Epidermal melanocyte (primary cell): Measurements from ENCODE around the gene ZC3H18.

ENCODE experiments used
- DNase-seq: peaks from one replicate; pipeline ENCODE4 v3.0.0; 2011; ENCODE audit warnings: low spot score; ENCODE audit not compliant: insufficient read length

ZC3H18 gene

DNA sequence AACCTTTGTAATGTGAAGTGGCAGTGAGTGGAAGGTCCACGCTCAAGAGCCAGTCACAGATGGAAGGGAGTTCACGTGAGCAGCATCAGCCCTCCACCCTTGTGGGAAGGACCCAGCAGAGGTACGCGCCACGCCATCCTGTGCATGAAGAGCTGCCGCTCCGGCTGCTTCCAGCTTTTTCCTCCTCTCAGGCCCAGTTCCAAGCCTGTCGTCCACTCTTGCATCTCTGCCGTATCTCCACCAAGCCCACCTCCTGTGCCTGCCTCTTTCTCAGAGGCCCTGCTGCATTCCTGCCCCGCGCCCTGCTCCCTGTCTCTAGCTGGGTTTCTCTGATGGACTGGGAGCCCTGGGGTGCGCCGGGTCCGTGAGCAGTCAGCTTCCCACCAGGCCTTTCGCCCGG lies 10.2 kb downstream of the ZC3H18 start:
- DNase-seq: no peak

DNA sequence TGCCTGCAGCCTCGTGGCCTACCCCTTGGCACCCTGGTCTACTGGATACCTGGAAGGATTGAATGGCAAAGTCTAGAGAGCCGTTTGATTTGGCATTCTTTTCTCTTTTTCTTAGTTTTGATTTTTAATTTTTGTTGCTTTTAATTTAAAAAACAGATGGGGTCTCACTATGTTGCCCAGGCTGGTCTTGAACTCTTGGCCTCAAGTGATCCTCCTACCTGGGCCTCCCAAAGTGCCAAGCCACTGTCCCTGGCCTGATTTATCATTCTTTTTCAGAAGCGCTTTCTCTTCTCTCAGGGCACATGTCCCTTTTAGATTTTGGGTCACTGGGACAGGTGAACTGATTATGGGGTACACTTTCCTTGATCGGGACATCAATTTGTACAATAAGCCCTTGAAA lies 10.8 kb downstream of the ZC3H18 start:
- DNase-seq: no peak

DNA sequence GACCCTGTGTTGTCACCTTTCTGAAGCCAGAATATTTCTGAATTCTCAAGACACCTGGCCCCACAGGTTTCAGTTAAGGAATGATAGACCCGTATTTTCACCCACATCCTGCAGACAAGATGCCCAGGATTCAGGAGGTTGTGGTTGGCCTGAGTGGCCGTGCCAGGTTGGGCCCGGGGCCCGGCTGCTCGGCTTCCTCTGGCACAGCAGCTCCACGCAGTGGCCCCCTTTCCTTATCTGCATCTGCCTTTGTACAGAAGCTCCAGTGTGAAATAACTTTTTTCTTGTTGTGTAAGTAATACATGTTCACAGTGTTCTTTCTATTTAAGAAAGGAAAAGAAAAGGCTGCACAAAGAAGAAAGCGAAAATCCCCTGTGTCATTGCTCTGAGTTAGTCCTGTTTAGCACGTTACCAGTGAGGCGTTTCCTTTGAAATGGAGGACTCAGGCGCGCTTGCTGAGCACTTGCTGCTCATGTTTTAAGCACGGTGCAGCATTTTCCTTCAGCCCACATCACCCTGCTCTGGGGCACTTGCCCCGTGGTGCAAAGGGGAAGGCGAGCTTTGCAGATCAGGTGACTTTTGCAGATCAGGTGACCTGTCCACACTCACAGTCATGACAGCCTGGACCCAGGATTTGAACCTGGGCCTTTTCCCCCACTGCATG lies 12.8 kb downstream of the ZC3H18 start:
- DNase-seq: no peak

DNA sequence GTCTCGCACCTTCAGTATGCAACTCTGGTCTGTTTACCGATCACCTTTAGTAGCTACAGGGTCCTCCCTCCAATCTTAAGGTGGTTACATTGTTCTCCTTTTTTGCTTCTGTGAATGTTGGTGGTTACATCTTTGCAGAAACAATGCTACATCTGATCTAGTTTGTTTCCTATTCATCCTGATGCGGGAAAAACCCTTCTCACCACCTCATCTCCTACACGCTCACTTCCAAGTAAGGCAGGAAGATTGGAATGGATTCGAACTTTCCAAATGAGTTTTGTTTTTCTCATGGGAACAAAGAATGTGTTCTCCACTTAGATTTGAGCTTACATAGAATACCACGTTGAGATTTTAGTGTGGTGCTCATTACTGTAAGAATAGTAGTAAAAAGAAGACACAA lies 14.5 kb downstream of the ZC3H18 start:
- DNase-seq: no peak

DNA sequence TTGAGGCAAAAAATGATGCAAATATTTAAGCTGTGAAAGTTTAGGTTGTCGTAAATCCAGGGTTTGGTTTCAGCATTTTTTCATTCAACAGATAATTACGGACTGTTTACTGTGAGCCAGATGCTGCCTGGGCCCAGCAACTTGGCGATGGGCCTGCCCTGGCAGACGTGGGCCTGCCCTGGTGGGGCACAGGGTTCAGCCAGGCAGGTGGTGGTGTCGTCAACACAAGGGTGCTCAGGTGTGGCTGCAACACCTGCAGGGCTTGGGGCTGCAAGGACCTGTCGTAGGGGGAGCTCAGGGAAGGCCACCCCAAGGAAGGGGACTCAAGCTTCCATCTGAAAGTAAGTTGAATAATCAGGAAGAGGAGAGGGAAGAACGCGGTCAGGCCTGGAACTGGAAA lies 15.1 kb downstream of the ZC3H18 start:
- DNase-seq: no peak

DNA sequence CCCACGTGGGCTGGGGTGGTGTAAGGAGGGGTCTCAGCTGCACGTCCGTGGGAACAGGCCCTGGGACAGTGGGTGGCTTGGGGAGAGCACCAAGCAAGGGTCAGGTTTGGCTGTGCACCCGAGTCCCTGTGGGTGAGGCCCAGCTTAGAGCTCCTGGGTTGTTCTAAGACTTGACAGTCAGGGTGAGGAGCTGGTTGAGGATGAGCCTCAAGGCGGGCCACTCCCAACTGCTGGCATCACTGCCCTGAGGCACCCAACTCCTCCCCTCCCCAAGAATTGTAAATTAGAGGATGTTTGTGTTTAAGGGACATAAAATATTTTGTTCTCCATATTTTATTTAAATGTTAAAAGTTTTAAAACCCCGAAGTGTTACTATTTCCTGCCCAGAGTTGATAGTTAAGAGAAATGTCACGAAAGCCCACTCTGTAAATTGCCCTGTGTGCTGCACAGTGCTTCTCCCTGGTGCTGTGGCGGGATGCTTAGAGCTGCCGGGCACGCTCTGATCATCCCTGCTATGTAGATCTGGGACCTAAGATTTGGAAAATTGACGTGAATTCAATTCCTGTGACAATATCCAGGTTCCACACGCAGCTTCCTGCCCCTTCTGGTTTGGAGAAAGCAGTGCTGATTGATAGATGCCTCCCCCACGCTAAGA lies 15.9 kb downstream of the ZC3H18 start:
- DNase-seq: no peak

DNA sequence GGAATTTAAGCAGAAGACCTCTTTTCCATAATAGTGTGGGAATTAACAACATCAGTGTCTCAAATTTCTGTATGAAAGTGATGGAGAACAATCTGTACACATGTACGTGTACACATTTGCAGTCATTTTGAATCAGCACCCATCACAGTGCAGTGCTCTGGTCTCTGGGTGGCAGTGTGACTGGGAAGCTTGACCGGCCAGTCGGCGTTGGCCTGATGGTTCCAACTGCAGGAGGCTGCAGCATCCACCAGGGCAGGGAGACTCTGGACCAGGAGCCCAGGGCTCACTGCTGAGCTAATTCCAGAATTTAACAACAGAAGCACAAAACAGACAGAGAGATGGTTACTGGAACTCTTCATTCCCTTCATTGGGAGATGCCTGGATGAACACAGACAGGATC lies 17.9 kb downstream of the ZC3H18 start:
- DNase-seq: no peak

DNA sequence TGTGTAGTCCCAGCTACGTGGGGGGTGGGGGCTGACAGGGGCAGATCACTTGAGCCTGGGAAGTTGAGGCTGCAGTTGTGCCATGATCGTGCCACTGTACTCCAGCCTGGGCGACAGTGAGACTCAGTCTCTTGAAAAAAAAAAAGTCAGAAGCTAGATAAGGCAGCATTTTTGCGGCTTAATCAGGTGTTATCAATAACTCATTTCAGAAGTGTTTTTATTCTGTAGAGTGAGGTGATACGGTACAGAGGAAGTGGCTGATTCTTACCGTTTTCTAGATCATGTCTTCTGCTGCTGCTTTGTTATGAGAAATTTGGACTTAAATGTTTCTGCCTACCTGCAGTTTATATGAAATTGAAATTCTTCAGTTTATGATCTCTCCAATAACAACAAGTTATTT lies 18.6 kb downstream of the ZC3H18 start:
- no peak for DNase-seq

DNA sequence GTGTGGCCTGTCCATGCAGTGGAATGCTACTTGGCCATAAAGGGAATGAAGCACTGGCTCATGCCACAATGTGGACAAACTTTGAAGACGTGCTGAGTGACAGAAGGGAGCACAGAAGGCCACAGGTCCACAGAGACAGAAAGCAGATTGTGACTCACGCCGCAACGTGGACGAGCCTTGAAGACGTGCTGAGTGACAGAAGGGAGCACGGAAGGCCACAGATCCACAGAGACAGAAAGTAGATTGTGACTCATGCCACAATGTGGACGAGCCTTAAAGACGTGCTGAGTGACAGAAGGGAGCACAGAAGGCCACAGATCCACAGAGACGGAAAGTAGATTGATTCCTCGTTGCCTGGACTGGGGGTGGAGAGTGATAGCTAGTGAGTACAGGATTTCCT lies 19.2 kb downstream of the ZC3H18 start:
- no peak for DNase-seq

DNA sequence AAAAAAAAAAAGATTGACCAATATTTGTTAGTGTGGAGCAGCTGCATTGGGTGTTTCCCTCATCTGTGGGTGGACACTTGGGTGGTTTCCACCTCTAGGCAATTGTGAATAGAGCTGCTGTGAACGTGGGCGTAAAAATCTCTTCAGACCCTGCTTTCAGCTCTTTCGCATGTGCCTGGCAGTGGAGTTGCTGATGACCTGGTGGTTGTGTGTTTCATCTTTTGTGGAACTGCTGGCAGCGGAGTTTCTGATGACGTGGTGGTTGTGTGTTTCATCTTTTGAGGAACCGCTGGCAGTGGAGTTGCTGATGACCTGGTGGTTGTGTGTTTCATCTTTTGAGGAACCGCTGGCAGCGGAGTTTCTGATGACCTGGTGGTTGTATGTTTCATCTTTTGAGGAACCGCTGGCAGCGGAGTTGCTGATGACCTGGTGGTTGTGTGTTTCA lies 21.4 kb downstream of the ZC3H18 start:
- DNase-seq: no peak

DNA sequence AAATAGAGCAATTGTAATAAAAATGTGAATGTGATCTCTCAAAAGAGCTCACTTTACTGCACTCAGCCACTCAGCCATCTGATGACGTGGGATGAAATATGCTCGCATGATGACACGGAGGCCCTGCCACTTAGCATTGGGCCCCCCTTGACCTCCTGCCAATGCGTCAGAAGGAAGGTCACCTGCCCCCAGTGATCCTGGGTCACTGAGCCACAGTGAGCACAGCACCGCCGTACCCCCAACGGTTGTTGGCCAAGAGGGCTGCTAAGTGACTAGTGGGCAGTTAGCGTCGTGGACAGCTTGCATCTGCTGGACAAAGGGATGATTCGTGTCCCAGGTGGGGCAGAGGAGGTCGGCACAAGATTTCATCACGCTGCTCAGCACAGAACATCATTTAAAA lies 22.9 kb downstream of the ZC3H18 start:
- DNase-seq: no peak

DNA sequence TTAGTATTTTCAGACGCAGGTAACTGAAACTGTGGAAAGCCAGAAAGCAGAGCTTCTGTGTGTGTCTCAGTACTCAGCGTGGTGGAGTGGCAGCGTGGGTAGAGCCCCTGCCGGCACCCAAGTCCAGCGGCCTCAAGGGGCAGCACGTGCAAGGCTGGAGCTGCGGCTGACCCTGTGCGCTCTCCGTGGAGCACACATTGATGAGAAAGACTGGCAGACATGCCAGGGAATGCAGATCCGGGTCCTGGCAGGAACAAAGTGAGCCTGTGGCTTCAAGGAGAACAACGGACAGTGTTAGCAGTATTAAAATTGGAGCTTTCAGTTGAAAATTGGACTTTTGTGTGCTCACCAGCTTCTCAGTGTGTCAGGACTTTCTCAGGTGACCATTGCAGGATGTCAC lies 23.3 kb downstream of the ZC3H18 start:
- DNase-seq: no peak

DNA sequence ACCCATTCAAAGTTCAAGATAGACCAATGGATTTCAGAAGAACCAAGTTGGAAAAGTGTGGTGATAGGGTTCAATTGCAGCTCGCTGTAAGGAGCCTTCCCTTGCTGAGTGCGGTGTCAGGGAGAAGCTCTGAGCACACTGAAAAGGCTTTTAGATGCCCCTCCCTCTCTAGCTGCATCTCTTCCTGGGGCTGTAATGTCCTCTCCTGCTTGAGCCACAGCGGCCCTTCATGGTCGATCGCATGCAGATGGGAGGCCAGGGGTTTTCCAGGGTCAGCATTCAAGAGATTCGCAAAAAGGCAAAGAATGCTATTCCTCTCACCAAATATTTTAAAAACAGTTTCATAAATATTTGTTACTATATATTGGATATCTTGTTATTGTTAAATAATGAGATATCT lies 23.7 kb downstream of the ZC3H18 start:
- no peak for DNase-seq

DNA sequence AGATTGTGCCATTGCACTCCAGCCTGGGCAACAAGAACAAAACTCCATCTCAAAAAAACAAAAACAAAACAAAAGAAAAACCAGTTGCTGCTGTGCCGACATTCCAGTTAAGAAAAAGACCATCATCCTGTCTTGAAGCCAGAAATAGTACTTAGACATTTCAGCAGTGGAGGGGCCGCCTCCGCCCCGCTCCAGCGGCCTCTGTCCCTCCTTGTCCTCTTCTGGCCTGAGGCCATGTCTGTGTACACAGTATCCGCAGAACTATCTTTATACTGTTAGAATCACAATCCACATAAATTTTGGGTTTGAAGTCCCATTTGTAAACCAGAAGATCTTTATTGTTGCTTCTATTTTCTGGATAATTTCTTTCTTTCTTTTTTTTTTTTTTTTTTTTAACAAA lies 24.9 kb downstream of the ZC3H18 start:
- DNase-seq: no peak

DNA sequence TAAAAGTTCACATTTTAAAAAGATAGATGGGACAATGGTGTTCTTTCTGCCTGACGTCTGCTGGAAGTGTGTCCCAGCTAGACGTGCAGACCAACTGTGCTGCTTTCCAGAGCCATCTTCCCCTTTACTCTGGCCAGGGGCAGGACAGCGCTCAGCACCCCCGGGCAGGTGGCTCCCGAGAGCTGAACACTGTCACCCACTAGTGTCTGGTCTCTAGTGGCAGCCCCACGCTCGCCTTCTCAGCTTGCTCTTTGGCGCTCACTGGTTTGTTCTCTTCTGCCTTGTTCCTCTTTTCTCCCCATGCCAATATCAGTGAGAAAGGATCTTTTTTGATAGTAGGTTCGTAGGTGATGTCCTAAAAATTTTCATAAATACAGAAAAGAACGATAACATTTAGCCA lies 25.7 kb downstream of the ZC3H18 start:
- DNase-seq: no peak

DNA sequence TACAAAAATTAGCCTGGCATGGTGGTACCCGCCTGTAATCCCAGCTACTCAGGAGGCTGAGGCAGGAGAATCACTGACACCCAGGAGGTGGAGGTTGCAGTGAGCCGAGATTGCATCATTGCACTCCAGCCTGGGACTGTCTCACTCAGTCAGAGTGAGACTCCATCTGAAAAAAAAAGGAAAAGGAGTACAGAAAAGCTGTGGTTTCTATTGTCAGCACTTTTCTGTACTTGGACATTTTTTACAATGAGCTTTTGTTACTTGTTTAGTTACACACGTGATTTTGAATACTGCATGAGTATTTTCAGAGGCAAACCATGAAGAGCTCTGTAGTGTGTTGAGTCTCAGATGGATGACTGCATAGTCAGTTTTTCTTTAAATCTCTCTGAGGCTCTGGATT lies 26.3 kb downstream of the ZC3H18 start:
- DNase-seq: no peak

DNA sequence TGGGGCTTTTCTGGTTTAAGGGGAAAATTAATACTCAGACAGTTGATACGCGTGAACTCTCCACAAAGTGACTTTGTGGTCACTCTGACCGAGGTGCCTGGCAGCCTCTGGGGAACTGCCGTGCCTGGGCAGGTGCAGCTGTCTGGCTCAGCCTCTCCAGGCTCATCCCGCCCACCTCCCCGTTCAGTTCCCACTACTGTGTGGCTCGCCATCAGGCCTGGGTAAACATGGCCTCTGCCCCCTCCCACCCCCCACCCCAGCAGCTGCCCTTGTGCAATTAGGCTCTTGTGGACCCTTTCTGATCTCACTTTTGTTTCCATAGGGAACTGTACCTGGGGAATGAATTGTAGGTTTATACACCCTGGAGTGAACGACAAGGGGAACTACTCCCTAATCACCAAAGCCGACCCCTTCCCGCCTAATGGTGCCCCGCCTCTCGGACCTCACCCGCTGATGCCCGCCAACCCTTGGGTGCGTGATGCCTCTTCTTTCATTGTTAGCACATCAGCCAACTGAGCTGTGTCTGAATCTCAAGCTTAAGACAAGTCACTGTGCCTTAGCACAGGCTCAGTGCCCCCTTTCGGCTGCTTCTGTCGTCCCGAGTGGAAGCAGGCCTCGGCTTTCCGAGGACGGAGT lies 27.8 kb downstream of the ZC3H18 start:
- DNase-seq: no peak

DNA sequence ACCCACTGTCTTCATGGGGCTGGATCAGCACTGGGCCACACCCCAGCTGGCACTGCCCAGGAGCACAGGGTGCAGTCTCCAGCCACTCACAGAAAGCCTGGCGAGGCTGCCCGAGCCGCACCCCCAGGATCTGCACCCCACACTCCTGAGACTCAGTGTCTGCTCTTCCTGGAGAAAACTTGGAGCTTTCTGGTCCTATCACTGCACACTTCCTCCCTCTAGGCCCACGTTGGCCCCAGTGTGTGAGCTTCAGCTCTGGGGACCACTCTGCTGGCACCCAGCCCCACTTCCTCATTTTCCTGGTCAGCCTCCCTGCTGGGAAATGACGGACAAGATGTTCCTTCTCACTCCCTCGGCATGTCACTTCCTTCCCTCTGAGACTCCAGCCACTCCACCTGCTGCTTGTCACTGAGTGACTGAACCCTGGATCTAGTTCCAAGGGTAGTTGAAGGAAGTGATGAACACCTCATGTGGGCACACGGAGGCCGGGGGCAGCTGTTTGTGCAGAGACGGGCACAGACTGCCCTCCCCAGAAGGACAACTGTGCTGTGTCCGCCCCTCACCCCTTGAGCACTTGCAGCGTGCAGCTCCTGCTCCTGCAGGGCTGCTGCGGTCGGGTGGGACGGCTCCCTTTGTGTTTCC lies 29.0 kb downstream of the ZC3H18 start:
- no peak for DNase-seq

DNA sequence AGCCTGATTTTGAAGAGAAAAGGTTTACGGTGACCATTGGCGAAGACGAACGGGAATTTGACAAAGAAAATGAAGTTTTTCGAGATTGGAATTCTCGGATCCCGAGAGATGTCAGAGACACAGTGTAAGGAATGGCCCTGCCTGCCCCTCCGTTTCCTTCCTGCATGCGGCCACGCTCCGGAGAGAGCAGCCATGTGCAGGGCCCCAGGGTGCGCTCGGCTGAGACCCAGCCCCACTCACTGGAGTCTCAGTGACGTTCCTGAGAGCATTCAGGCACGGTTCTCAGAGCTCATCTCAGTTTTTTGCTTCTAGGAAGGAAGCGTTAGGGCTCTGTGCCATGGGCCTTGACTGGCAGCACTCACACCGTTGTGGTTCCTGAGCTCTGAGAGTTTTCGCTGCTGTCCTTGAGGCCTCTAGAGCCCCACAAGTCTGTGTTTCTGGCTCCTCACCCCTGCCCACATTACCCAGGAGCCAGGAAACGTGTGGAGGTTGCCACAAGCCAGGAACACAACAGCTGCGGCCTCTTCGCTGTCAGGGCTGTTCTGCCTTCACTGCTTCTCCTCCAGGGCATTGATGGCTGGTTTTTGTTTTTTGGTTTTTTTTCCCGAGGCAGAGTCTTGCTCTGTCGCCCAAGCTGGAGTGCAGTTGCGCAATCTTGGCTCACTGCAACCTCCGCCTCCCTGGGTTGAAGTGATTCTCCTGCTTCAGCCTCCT lies 29.8 kb downstream of the ZC3H18 start:
- no peak for DNase-seq

DNA sequence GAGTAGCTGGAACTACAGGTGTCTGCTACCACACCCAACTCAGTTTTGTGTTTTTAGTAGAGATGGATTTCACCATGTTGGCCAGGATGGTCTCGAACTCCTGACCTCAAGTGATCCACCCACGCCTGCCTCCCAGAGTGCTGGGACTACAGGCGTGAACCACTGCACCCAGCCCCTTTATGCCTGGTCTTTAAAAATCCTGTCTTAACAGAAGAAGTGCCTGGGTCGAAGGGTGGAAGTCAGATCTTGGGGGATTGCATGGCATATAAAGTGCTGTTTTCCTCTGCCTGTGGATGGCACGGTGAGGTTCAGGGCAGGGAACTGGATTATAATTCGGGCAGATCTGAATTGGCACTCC lies 30.3 kb downstream of the ZC3H18 start:
- no peak for DNase-seq

DNA sequence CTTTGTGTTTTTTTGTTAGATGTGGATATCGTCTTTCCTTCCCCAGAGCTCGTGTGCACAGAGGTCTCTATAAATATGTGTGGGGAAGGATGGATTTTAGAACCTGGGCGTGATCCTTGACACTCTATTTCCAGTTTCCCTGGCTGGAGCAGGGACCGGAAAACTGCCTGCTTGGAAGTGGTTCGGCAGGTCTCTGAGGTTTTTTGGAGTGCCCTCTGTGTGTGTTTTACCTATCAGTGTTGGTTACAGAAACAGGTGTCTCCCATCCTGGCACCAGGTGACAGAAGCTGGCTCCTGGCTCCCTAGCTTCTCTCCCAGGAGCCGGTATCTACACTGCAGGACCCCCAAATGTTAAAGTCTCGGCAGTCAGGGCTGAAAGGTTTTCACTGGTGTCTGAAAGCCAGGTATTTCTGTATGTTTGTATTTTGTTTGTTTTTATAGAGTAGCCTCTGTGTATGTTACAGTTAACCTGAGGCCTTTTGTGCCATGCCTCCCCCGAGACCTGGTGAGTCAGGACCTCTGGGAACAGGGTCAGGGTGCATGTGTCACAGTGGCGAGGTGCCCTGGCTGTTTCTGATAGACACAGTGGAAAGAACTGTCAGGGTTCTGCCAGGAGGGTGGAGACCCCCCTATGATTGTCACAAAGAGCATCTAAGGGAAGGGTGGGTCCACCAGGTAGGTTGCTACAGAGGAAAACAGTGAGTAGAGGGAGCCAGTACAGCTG lies 31.3 kb downstream of the ZC3H18 start:
- no peak for DNase-seq
